GM18526 (cell line): ENCODE measurements around the gene ZNF451.

Experiments
- POLR2A ChIP-seq: IDR thresholded peaks from 3 replicates; pipeline ENCODE4 v1.6.1; 2011; ENCODE audit not compliant: insufficient read length; ENCODE audit errors: extremely low read depth

Gene ZNF451

GRCh38 chr6:57141451-57142177 is 51.6 kb downstream of the ZNF451 start:
- TF ChIP-seq POLR2A, result no peak

DNA sequence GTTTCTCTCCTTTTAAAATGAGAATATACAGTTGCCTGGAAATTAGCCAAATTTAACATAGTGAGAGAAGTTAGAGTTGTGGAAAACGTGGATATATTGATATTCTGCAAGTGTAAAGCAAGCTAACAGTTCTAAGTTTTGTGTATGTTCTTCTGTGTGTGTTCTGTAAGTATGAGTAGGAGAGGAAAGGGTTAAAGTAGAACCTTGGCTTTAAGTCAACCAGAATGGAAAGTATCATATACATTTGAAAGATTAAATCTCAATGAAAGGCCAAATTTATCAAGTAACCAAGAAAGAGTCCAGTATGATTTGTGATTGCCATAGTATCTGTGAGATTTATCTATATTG is 52.2 kb downstream of the ZNF451 start:
- no peak for TF ChIP-seq POLR2A

DNA sequence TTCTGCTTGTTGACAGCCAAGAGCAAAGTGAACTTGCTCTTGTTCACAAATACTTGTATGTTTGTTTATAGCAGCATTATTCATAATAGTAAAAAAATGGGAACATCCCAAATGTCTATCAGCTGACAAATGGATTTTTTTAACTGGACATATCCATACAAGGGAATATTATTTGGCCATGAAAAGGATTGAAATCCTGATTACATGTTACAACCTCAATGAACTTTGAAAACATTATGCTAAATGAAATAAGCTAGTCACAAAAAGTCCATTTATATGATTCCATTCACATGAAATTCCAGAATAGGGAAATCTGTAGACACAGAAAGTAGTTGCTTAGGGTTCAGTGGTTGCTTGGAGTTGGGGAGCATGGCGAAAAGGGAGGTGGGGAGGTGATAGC is 53.7 kb downstream of the ZNF451 start:
- TF ChIP-seq POLR2A, result no peak

- no peak for TF ChIP-seq POLR2A
Measured at GRCh38 chr6:57147401-57147800, 57.4 kb downstream of the ZNF451 start.

DNA sequence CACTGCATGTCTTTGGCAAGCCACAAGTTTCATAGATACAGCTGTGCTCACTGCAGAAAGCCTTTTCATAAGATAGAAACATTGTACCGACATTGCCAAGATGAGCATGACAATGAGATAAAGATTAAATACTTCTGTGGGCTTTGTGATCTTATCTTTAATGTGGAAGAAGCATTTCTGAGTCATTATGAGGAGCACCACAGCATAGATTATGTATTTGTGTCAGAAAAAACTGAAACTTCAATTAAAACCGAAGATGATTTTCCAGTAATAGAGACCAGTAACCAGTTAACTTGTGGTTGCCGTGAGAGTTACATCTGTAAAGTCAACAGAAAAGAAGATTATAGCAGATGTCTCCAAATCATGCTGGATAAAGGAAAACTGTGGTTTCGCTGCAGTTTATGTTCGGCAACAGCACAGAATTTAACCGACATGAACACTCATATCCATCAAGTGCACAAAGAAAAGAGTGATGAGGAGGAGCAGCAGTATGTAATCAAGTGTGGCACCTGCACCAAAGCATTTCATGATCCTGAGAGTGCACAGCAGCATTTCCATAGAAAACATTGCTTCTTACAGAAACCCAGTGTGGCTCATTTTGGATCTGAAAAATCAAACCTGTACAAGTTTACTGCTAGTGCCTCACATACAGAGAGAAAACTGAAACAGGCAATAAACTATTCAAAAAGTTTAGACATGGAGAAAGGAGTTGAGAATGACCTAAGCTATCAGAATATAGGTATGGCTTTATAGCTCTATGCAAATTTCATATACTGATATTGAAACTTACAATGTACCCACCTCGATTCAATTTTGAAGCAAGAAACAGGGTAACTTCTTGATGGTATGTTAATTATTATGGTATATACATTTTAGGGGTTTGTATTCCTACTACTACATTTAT is 58.2 kb downstream of the ZNF451 start:
- no peak for TF ChIP-seq POLR2A

DNA sequence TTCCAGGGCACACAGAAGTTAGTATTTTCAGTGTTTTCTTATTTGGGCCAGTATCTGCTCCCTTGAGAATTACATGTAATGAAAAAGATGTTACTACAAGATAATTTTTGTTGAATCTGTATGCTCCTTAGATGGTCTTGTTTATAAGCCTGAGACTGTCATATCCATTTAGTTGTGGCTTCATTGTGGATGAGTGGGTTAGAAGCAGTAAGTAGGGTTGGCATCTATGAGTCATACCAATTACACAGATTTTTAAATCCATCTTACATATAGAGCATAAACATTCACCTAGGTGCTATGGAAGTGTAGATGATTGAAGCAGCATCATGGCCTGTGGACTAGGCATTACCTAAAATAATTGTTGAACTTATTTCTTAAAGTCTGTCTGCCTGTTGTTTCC is 68.7 kb downstream of the ZNF451 start:
- no peak for TF ChIP-seq POLR2A

DNA sequence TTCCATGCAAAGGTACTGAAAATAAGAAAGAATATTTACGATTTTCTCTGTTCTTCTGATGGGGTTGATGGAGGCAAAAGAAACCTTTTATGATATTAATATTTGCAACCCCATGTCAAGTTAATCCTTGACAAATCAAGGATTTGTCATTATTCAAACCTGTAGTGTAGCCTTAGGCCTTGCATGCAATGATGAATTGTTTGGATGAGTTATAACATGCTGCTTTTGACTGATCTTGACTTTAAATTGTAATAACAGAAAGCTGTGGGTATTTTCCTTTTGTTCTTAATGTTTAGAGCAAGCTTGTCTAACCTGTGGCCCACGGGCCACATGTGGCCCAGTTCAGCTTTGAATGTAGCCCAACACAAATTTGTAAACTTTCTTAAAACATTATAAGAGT is 69.1 kb downstream of the ZNF451 start:
- TF ChIP-seq POLR2A, result no peak

DNA sequence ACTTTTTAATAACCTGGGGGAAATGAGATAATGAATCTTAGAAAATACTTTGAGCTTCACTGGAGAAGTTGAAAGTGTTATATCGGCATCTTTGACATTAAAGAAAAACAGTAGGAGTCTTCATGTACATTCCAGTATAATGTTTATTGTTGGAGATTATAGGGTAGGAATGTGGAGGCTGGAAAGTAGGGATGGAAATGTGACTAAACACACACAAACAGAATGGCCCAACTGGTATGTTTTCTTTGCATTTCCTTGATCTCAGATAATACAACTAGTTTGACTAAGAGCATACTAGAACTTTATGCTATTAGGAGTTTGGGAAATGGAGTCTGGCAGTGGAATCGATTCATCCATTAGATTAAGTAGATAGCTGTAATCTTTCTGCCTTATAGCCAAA is 72.0 kb downstream of the ZNF451 start:
- no peak for TF ChIP-seq POLR2A

DNA sequence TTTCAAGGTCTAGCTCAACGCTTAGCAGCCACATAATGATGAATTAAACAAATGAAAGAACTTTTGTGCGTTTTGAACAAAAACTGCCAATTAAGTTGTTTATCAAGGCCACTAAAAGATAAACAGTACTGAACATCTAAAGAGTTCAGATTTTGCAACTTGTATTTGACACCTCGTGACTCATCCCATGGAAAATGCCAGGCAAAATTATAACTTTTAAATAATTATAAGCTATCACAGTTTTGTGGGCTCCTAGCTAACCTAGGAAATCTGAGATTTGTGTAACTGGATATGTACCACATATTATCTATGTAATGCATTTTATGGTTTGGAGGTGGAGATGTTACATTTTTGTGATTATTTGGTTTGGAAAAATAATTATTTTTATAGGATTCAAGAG is 72.5 kb downstream of the ZNF451 start:
- no peak for TF ChIP-seq POLR2A

- TF ChIP-seq POLR2A, result no peak
Measured at GRCh38 chr6:57163956-57164355, 74.0 kb downstream of the ZNF451 start.

DNA sequence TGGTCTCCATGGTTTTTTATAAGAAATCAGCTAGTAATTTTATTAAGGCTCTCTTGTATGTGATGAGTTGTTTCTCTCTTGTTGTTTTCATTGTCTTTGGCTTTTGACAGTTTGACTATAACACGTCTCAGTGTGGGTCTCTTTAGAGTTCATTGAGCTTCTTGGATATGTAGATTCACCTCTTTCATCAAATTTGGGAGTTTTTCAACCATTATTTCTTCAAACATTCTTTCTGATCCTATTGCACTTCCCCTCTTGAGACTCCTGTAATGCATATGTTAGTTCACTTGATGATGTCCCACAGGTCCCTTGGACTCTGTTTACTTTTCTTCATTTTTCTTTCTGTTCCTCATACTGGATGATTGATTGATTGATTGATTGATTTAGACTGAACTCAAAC is 75.1 kb downstream of the ZNF451 start:
- TF ChIP-seq POLR2A, result no peak

- TF ChIP-seq POLR2A, result peak; percentile 91
Measured at GRCh38 chr6:57172136-57173055, 82.4 kb downstream of the ZNF451 start, which contains the start of gene BAG2. BAG2 (plus strand) TSS chr6:57172326; CDS start chr6:57172698, 372 bp downstream.

GRCh38 chr6:57173056-57173885 is 83.3 kb downstream of the ZNF451 start:
- no peak for TF ChIP-seq POLR2A

GRCh38 chr6:57173886-57174510 is 84.0 kb downstream of the ZNF451 start:
- no peak for TF ChIP-seq POLR2A
